ENCODE measurements around the gene PNKP.

Gene PNKP

DNA sequence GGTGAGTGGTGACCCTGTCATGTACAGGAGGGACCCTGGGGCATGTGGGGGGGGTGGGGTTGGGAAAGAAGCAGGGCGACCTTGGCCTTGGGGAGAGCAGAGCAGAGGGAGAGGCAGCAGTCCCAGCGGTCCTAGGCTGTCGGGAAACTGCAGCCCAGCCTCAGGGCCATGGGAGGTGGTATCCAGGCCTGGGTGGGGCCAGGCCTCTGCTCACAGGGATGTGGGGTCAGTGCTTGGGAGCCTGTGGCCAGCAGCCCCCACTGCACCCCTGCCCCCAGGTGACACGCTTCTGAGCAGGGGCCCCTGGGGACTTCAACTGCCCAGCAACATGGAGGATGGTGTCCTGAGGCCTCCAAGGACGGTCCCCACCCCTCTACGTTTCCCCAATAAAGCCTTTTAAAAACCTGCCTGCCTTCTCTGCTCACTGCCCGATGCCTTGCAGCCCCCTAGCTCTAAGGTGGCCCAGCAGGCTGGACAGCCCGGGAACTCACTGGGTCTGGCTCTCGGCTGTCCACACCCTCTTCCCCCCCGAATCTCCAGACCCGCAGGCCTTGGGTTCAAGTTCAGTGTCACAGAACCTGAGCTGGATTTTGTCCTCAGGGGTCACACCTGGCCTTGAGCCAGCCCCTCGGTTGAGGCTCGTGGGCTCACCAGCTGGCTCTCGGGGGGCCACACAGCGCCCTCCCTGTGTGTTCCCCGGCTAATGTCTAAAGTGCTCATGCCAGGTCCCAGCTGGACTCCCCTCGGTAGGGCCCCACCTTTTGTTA is 6.9 kb downstream of the PNKP start:
- no peak for DNase-seq (ENCODE audit: low spot score)

DNA sequence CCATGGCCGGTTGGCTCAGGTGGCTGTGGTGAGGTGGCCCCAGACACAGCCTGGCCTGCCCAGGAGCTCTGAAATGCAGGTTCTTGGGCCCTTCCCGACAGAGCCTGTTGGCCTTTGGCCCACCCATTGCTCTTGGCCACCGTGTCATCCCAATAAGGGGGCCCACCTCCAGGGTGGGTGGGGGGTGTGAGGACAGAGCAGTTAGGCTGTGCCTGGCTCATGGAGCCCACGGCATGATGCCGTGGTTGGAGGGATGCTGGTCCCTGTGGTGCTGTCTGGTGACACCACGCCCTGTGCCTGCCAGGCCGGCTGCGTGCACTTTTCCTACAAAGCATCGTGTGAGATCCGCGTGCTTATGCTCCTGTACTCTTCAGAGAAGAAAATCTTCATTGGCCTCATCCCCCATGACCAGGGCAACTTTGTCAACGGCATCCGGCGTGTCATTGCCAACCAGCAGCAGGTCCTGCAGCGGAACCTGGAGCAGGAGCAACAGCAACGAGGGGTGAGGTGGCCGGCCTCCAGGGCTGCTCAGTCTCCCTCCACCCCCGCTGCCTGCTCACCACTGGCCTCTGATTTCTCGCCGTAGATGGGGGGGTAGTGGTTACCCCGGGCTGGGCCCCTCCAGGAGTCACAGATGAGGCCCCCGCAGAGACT is 7.6 kb downstream of the PNKP start:
- DNase-seq (ENCODE audit: low spot score): no peak

DNA sequence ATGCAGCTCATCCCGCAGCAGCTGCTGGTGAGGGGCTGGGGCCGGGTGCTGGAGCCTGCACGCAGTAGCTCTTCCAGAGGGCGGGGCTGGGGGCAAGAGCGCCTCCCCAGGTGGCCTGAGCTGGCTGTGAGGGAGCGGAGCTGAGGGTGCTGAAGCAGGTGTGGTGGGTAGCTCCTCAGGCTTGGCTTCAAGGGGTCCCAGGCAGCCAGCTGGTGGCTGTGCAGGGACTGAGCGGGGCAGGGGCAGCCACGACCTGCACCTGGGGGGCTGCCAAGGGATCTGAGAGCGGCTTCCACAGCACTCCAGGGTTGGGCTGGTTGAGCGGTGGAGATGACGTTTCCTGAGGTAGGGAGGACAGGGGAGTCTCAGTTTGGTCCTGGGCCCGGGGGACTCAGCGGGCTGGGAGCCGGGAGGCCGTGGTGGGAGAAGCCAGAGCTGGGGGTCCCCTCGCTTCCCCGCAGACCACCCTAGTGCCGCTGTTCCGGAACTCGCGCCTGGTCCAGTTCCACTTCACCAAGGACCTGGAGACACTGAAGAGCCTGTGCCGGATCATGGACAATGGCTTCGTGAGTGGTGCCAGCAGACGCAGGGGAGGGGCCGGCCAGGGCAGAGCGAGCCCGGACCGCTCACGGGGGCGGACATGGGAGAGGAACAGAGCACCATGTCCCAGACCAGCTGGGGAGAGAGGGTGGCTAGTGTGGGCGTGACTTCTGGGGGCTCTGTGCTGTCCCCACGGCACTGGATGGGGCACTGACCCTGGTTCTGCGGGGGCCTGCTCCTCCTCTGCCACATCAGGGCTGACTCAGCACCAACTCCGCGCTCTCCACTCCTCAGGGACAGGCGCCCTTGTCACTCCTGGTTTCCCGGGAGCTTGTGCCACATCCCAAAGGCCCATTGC is 9.0 kb downstream of the PNKP start:
- DNase-seq (ENCODE audit: low spot score): no peak

DNA sequence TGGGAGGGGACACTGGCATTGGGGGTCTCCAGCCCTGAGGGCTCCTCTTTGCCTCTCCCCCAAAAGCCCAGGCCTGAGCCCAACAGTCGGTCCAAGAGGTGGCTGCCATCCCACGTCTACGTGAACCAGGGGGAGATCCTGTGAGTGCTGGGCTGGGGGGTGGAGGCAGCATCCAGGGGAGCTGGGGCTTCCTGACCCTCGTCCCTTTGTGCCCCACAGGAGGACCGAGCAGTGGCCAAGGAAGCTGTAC is 9.6 kb downstream of the PNKP start:
- DNase-seq (ENCODE audit: low spot score): no peak

DNA sequence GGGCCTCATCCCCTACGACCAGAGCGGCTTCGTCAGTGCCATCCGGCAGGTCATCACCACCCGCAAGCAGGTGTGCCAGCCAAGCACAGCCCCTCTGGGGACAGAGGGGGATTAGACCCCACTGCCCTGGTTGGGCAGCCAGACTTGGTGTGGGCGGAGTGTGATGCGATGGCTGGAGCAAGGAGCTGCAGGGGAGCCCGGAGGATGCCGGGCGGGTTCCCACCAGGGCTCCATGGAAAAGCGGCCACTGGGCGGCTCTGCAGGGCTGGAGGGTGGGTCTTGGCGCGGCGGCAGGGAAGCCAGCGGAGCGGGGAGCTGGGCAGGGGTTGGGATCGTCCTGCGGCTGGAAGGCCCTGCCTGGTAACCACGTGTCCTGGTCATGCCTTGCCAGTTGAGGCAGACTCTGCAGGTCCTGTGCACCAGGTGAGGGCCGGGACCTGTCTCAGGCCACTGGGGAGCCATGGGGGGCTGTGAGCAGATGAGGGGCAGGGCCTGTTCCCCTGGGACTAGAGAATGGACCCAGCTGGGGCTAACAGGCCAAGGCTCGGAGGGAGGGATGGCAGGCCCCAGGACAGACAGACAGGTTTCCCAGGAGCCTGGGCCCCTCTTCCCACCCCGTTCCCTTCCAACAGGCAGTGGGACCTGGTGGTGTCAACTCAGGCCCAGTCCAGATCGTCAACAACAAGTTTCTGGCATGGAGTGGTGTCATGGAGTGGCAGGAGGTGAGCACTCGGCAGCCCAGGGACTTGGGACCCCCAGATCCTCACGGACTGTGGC is 10.1 kb downstream of the PNKP start:
- DNase-seq (ENCODE audit: low spot score): no peak

DNA sequence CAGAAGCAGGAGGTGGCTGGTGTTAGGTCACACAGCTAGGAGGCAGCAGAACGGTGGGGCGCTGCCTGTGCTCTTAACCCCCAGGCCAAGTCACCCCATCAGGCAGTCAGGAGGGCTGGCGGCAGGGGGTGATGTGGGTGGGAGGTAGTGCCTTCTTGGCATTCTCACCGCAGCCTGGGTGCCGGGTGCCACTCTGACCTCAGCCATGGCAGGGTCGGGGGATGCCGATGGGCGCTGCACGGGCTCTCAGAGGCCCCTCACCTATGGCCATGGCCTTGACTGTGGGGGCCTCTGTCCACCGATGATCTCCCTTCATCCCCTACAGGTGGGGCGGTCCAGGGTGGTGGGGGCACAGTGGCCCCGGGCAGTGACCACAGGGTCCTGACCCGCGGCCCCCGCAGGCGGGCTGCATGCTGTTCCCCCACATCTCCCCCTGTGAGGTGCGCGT is 10.8 kb downstream of the PNKP start:
- DNase-seq (ENCODE audit: low spot score): no peak

DNA sequence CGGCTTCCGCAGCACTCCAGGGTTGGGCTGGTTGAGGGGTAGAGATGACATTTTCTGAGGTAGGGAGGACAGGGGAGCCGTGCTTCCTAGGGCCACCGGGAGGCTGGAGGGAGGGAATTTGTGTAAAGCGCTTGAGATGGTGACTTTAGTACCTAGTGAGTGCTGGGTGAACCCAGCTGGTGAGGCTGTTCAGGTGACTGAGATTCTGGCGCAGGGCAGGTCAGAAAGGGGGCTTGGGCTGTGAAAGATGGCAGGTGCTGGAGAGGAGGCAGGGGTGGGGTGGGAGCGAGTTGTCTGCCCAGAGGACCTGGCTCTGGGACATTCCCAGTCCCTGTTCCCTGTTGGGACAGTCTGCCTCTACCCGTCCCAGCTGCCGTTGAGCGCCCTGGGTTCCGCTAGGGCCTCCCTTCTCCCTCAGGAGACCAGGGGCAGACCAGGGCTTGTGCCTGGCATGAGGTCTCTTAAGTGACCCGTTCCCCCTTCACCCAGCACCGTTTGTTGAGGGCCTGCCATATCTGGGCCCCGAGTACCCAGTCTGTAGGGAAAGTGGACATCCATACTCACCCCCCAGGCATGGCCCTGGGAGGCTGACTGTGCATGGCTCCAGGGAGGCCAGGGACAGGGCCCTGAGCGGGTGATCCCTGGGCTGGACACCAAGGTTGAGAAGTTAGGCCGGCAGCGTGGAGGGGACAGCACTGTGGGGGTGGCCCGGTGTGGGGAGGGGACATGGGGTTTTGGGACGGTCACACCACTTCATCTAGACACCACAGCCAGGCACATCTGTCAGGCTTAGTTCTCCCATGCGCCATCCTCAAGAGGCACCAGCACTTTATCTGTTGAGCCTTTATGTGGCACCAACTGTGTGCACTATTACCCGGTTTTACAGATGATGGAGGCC is 11.5 kb downstream of the PNKP start:
- DNase-seq (ENCODE audit: low spot score): no peak

DNA sequence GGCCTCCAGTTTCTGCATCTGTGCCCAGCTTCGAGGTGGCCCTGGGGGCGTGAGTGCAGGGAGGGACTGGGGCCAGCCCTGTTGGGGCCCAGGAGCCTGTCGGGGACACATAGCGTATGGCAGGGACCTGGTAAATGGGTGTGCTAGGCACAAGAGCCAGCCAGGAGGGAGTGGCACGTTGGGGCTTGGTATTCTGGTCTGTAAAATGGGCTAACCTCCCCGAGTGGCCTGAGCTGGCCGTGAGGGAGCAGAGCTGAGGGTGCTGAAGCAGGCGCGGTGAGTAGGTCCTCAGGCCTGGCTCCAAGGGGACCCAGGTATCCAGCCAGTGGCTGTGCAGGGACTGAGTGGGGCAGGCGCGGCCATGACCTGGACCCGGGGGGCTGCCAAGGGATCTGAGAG is 12.1 kb downstream of the PNKP start:
- DNase-seq (ENCODE audit: low spot score): no peak

DNA sequence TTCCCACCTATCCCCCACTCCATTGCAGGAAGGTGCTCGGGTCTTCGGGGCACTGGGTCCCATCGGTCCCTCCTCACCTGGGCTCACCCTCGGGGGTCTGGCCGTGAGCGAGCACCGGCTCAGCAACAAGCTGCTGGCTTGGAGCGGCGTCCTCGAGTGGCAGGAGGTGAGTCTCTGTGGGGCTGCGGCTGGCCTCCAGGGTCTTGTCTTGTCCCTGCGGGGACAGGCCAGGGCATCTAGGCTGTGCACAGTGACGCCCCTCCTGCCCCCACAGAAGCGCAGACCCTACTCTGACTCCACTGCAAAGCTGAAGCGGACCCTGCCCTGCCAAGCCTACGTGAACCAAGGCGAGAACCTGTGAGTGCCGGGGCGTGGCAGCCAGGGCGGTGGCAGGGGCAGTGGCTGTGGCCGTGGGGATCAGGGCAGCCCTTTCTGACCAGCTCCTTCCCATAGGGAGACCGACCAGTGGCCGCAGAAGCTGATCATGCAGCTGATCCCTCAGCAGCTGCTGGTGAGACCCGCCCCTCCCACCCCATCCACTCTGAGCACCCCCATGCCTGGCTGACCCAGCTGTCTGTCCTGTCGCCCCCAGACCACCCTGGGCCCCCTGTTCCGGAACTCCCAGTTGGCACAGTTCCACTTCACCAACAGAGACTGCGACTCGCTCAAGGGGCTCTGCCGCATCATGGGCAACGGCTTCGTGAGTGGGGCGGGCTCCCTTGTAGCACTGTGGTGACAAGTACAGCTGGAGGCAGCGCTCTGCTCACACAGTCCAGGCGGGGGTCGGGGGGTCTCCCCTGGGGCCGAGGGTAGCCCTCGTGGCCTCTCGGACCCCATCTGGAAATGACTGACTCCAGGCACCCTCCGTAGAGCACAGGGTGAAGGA is 12.8 kb downstream of the PNKP start:
- DNase-seq (ENCODE audit: low spot score): no peak

DNA sequence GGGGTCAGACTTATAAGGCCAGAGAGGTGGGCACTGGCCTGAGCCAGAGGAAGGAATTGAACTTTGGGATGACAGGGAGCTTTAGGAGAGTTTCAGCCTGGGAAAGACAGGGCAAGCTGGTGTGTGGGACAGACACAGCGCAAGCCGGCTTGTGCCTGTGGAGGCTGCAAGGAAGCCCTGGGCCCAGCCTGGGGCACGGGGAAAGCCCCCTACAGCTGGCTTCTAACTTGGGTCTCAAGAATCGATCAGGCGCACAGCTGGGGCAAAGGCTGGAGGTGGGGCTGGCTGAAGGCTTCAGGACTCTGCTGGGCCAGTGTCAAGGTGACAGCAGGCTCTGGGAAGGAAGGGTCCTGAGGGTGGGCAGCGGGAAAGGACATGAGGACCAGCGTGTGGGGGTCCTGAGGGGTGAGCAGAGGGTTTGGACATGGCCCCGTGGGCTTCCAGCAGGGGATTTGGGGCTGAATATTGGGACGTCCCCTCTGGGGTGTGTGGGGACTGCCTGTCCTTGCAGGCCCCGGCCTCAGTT is 13.5 kb downstream of the PNKP start:
- no peak for DNase-seq (ENCODE audit: low spot score)

DNA sequence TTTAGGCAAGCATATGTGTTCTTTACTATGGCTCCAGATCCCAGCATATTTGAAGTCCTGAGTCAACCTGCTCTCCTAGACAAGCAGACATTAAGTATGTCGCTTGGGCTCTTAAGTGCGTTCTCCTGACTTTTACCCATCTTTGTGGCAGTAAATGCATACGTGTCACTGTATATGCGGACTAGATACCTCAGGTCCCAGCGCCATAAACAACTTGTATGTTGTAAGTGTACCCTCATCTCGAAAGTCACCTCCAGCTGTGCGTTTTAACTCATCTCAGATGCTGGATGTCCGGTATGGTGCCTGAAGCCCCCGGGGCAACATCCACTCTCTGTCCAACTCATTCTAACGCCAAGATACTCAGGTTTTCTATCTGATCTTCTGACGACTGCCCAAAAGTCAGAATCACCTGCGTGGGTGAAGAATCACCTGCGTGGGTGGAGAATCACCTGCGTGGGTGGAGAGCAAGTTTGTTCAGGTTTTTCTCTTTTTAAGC is 14.7 kb downstream of the PNKP start:
- DNase-seq (ENCODE audit: low spot score): no peak

DNA sequence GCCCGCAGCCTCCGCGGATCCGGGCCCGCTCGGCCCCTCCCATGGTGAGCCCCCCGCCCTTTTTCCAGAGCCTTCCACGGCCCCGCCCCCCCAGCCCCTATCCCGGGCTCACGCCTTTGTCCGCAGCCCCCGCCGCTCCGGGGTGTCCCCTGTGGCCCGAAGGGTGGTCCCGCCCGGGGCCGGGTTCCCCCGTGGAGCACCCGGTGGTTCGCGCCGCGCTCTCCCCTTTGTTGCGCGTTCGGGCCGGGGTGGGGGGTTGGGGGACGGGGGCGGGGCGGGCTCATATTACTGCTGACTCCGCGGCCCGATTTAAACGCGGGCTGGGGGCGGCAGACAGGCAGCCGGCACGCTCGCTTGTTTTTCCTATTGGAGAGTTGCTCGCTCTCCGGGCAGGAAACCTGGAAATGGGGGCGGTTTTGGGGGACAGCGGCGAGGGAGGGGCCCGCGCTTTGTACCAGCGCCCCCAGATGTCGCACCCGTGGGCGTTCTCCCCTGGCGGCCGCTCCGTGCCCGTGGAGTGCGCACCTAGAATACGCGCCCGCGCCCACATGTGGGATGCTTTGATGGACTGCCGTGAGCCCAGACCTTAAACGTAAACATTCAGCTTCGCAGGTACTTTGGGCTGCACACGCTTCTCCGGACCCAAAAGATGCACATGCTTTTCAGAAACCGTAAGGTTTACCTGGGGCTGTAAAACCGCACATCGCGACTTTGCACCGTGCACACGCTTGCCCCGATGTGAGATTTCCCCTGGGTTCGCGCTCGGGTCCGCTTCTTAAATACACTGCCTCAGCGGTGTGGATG is 15.7 kb downstream of the PNKP start:
- peak; percentile 22 for DNase-seq (ENCODE audit: low spot score)

DNA sequence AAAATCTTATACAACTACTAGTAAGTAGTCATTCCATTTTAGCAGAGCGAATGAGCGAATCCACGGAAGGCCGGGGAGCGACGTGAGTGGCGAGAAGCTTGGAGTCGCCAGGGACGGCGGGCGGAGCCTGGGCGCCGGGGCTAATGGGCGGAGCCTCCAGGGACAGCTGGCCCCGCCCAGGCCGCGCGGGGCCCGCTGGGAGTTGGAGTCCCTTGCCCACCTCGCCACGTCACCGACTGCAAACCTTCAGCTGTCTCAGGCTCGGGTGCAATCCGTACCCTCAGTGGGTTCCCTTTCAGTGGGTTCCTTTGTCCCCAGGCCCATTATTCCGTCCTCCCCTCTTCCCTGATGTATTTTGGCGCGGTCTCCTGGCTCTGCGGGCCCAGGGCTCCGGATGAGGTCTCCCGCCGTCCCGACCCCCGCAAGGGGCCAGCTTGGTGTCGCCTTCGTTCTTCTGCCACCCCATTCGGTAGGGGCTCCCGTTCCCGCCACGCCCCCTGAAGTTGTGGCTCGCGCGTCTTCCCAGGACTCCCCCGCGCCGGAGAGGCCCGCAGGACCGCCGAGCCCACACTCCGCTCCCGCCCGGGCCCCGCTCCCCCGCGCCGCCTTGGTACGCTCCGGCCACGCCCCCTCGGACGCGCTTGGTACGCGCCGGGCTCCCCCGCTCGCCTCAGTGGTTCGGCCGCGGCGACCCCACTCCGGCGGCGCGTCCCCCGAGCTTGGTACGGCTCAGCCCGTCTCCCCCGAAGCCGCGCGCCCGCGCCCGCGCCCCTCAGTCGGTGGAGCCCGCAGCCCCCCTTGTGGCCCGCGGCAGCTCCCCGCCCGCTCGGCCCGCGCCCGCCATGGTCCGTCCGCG is 16.7 kb downstream of the PNKP start, which contains the start of gene PTOV1:
Gene PTOV1 (plus strand): TSS at position 673 of the 856 bp plus-strand sequence.
- DNase-seq (ENCODE audit: low spot score): peak; percentile 94

DNA sequence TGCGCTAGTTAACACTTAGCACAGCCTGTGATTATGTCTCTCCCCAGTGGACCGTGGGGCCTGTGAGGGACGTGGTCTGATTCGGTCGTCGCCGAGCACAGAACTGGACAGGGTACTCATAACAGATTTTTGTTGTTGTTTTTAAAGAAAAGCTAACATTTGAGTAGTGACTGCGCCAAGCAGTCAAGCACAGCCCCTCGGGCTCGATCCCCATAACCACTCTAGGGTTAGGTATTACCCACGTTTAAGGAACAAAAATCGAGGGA is 17.2 kb downstream of the PNKP start:
- no peak for DNase-seq (ENCODE audit: low spot score)

DNA sequence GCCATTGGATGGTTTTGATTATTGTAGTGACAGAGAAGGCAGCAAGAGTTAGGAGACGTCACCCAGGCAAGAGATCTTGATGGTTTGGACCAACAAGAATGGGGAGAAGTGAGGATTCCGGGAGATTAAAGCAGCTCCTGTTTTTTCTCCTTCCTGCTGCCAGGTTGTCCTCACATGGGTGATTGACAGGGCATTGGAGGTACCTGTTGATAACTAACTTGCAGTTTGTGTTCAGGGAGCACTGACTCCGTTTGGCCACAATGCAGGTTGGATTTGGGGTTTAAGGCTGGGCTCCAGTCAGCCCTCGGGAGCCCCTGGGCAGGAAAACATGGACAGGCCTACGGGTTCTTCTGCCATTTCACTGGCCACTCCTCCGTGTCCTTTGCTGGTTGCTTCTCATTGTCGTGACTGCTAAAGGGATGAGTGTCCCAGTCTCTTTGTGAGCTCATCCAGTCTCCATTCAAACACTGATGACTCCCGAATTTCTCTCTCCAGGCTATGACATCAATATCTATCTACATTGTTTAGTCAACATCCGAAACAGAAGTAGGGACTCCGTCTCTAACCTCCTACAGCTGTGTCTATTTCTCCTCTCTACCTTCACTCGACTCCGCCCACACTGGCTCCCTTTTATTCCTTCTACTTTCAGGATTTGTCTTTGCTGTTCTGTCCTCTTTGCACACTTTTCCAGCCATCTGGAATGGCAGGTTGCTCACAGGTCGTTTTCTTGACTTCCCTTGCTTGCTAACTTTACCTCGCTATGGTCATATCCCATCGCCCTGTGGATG is 17.7 kb downstream of the PNKP start:
- DNase-seq (ENCODE audit: low spot score): no peak

DNA sequence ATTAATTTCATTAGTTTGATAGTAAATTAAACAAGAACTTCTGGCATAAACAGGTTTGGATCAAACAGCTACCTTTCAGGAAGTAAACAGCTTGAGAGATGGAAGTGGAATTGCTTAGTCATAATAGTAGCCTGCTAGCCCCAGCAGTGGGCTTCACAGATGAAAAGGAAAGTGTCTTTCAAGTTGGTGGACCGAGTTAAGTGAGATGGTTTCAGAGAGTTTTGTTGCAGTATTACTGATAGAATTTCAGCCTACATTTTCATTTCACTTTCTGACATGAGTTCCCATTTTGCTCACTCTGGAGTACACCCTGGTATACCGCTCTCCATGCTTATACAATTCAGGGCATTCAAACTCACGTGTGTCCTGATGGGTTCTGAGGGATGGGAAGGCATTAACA is 18.4 kb downstream of the PNKP start:
- no peak for DNase-seq (ENCODE audit: low spot score)

Data from hematopoietic multipotent progenitor cell treated with erythropoietin and hydrocortisone succinate and interleukin-3 and kit ligand, for 15 days (in vitro differentiated cells).